SW480 (cell line): ENCODE results near the gene F2.
A peak's percentile ranks its signal among the peaks of the same experiment; 100 is the strongest.

Source experiments
- DNase-seq: peaks from one replicate; pipeline ENCODE4 v3.0.0-alpha.2; 2016; ENCODE audit warnings: low spot score

F2 gene

GRCh38 chr11:46718155-46719019 is 626 bp upstream of the F2 start:
- DNase-seq, result no peak

- DNase-seq, result no peak
Measured at GRCh38 chr11:46719543-46720218, 668 bp downstream of the F2 start.

- no peak for DNase-seq
Measured at GRCh38 chr11:46721286-46721685, 2.3 kb downstream of the F2 start.

GRCh38 chr11:46722566-46723358 is 3.7 kb downstream of the F2 start:
- DNase-seq, result no peak

- DNase-seq, result no peak
Measured at GRCh38 chr11:46723359-46723680, 4.3 kb downstream of the F2 start.

GRCh38 chr11:46724088-46724487 is 5.1 kb downstream of the F2 start:
- peak; percentile 25 for DNase-seq

- DNase-seq, result no peak
Measured at GRCh38 chr11:46725338-46726205, 6.6 kb downstream of the F2 start.

- no peak for DNase-seq
Measured at GRCh38 chr11:46726206-46726862, 7.3 kb downstream of the F2 start.

GRCh38 chr11:46727952-46728658 is 9.1 kb downstream of the F2 start:
- no peak for DNase-seq

- DNase-seq, result no peak
Measured at GRCh38 chr11:46728659-46729040, 9.6 kb downstream of the F2 start.

GRCh38 chr11:46729110-46730027 is 10.4 kb downstream of the F2 start:
- DNase-seq, result no peak

GRCh38 chr11:46731545-46731944 is 12.5 kb downstream of the F2 start:
- DNase-seq, result no peak

- DNase-seq, result no peak
Measured at GRCh38 chr11:46733234-46733633, 14.2 kb downstream of the F2 start.

- DNase-seq, result no peak
Measured at GRCh38 chr11:46736146-46736545, 17.1 kb downstream of the F2 start.

GRCh38 chr11:46736615-46737014 is 17.6 kb downstream of the F2 start:
- DNase-seq, result no peak

- DNase-seq, result no peak
Measured at GRCh38 chr11:46737699-46738098, 18.7 kb downstream of the F2 start.

GRCh38 chr11:46738887-46739286 is 19.9 kb downstream of the F2 start:
- no peak for DNase-seq

GRCh38 chr11:46741600-46742484 is 22.8 kb downstream of the F2 start:
- DNase-seq, result no peak

GRCh38 chr11:46743043-46743442 is 24.0 kb downstream of the F2 start:
- DNase-seq, result no peak
